GM12878 (cell line): Measurements from ENCODE around the gene AGBL3. TPM values are rescaled to one million over a fixed set of nuclear protein-coding genes. Genes with fewer than 3 reads are reported as not detected.

ENCODE experiments used
- NFYB ChIP-seq: IDR thresholded peaks from 2 replicates; pipeline ENCODE4 v1.6.1; 2011; ENCODE audit warnings: low read depth, mild to moderate bottlenecking, low read length, improper control_type of control experiment, moderate library complexity; ENCODE audit not compliant: insufficient read depth
- POLR2AphosphoS2 ChIP-seq: IDR thresholded peaks from 2 replicates; pipeline ENCODE4 v1.6.1; 2011; ENCODE audit warnings: low read depth, mild to moderate bottlenecking, low read length, improper control_type of control experiment, moderate library complexity
- SIN3A ChIP-seq: IDR thresholded peaks from 2 replicates; pipeline ENCODE4 v1.6.1; 2012; ENCODE audit warnings: low read depth, low read length, improper control_type of control experiment
- polyA plus RNA-seq, 11 experiments: library from polyadenylated mRNA; depleted of rRNA in 4 of 11; unstranded in 6 of 11; stranded (reverse) in 5 of 11; fragments of >200 nt; fragmentation: Nextera tagmentation in 4 of 11; fragmentation: Illumina TruSeq in 1 of 11; extraction: Ambion mirVana in 4 of 11; extraction: Trizol in 1 of 11; gene quantifications; 1 replicate in 1 of 11; 2 replicates in 10 of 11; pipeline versions ENCODE4 v1.2.1 to v1.2.3, GENCODE V29; 2011 to 2016; ENCODE audit warnings: inconsistent platforms in 2 of 11, missing spikeins in 2 of 11, low read depth in 1 of 11
- total RNA-seq, 4 experiments: library from RNA; depleted of rRNA in 3 of 4; stranded (reverse); fragments of >200 nt in 3 of 4; fragmentation: Illumina TruSeq in 1 of 4; extraction: Trizol in 1 of 4; gene quantifications; 2 replicates each; pipeline versions ENCODE4 v1.2.1 to v1.2.3, GENCODE V29; 2013 to 2021
- TF ChIP-seq, protein P1 (sequence below): fragments of 450-650 bp; formaldehyde crosslinking; IDR thresholded peaks from 2 replicates; pipeline ENCODE4 v1.4.0; 2022; ENCODE audit warnings: mild to moderate bottlenecking, moderate library complexity
- TF ChIP-seq, protein P2 (sequence below), 3 experiments: IDR thresholded peaks in 2 of 3; conservative IDR thresholded peaks in 1 of 3; 2 replicates each; pipeline ENCODE4 v1.5.1; 2011; ENCODE audit warnings: low read depth in 3 of 3, low read length in 3 of 3, mild to moderate bottlenecking in 3 of 3, control low read depth in 2 of 3, moderate library complexity in 2 of 3, inconsistent platforms in 1 of 3, mixed read lengths in 1 of 3; ENCODE audit not compliant: control insufficient read depth in 2 of 3, insufficient read depth in 1 of 3; ENCODE audit errors: extremely low read depth in 1 of 3

Gene AGBL3
- total and polyA plus RNA-seq, 10 of the 15 experiments (the other 5 are each of a cell fraction or from before 2014, with no cell fraction given), result 0.82 to 12.4 (median 3.7) TPM

GRCh38 chr7:135169964-135170273 is 183.6 kb downstream of the AGBL3 start (continued):
- TF ChIP-seq POLR2AphosphoS2 (no peak), NFYB (no peak), SIN3A (0 out of 2 replicates have a peak, but pooled peaks have one; percentile 3)
- TF ChIP-seq, protein P1, sequence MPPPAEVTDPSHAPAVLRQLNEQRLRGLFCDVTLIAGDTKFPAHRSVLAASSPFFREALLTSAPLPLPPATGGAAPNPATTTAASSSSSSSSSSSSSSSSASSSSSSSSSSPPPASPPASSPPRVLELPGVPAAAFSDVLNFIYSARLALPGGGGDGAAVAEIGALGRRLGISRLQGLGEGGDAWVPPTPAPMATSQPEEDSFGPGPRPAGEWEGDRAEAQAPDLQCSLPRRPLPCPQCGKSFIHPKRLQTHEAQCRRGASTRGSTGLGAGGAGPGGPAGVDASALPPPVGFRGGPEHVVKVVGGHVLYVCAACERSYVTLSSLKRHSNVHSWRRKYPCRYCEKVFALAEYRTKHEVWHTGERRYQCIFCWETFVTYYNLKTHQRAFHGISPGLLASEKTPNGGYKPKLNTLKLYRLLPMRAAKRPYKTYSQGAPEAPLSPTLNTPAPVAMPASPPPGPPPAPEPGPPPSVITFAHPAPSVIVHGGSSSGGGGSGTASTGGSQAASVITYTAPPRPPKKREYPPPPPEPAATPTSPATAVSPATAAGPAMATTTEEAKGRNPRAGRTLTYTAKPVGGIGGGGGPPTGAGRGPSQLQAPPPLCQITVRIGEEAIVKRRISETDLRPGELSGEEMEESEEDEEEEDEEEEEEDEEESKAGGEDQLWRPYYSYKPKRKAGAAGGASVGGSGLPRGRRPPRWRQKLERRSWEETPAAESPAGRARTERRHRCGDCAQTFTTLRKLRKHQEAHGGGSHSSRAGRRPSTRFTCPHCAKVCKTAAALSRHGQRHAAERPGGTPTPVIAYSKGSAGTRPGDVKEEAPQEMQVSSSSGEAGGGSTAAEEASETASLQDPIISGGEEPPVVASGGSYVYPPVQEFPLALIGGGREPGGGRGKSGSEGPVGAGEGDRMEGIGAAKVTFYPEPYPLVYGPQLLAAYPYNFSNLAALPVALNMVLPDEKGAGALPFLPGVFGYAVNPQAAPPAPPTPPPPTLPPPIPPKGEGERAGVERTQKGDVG (CRISPR knock-in tag), result no peak
- TF ChIP-seq, protein P2, sequence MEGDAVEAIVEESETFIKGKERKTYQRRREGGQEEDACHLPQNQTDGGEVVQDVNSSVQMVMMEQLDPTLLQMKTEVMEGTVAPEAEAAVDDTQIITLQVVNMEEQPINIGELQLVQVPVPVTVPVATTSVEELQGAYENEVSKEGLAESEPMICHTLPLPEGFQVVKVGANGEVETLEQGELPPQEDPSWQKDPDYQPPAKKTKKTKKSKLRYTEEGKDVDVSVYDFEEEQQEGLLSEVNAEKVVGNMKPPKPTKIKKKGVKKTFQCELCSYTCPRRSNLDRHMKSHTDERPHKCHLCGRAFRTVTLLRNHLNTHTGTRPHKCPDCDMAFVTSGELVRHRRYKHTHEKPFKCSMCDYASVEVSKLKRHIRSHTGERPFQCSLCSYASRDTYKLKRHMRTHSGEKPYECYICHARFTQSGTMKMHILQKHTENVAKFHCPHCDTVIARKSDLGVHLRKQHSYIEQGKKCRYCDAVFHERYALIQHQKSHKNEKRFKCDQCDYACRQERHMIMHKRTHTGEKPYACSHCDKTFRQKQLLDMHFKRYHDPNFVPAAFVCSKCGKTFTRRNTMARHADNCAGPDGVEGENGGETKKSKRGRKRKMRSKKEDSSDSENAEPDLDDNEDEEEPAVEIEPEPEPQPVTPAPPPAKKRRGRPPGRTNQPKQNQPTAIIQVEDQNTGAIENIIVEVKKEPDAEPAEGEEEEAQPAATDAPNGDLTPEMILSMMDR (IDR thresholded peaks at IDR 0.05 in 2 of 3, conservative IDR thresholded peaks at IDR 0.05 in 1 of 3; ENCODE audit: control insufficient read depth in 2 of 3, extremely low read depth in 1 of 3, insufficient read depth in 1 of 3, low read depth in 3 of 3, low read length in 3 of 3), result no peak
